ENCODE results near the gene MED27. TPM values are rescaled to one million over a fixed set of nuclear protein-coding genes. Genes with fewer than 3 reads are reported as not detected.

Gene MED27
- total and polyA plus RNA-seq, 2 donors (not counting 1 experiment from before 2014, with no cell fraction given) = 13.4 to 44.7 TPM

DNA sequence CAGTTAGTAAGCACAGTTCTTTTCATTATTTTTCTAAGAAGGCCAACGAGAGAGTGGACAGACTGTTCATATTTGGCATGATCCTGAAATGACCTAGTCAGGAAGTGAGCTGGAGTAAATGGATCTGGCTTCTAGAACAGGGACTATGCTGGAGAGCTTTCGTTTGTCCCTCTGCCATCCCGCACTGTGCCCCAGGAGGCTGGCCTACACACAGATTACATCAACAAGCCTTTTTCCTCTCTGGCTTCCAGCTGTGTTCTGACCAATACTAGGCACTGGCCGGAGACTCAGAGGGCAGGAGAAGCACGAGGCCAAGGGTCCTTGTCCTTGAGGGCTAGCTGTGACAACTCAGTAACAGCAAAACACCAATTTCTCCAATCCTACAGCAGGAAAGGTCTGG, 127.8 kb downstream of the MED27 start:
- H4K20me1 ChIP-seq (ENCODE audit: control insufficient read depth, extremely low read depth, insufficient read depth, low read length) = no peaks in the 10 kb centered on the region
- H3K4me1 ChIP-seq (ENCODE audit: control insufficient read depth, extremely low read depth, insufficient read depth, low read length) = peaks cover 5% of the 10 kb centered on the region
- TF ChIP-seq, protein P1, sequence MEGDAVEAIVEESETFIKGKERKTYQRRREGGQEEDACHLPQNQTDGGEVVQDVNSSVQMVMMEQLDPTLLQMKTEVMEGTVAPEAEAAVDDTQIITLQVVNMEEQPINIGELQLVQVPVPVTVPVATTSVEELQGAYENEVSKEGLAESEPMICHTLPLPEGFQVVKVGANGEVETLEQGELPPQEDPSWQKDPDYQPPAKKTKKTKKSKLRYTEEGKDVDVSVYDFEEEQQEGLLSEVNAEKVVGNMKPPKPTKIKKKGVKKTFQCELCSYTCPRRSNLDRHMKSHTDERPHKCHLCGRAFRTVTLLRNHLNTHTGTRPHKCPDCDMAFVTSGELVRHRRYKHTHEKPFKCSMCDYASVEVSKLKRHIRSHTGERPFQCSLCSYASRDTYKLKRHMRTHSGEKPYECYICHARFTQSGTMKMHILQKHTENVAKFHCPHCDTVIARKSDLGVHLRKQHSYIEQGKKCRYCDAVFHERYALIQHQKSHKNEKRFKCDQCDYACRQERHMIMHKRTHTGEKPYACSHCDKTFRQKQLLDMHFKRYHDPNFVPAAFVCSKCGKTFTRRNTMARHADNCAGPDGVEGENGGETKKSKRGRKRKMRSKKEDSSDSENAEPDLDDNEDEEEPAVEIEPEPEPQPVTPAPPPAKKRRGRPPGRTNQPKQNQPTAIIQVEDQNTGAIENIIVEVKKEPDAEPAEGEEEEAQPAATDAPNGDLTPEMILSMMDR (conservative IDR thresholded peaks at IDR 0.05 in 1 of 2, IDR thresholded peaks at IDR 0.05 in 1 of 2; ENCODE audit: low read depth in 1 of 2, low read length in 2 of 2) = no peak
- TF ChIP-seq EZH2 (IDR thresholded peaks at IDR 0.05; ENCODE audit: low read length, missing control alignments) = no peak
- H3K4me3 ChIP-seq (replicated peaks in 1 of 4; ENCODE audit: control extremely low read depth in 1 of 4, insufficient read depth in 1 of 4, low read depth in 3 of 4, low read length in 4 of 4) = no peak overlapping the region
- no peak overlapping the region for H3K9ac ChIP-seq (ENCODE audit: insufficient read depth, low read length)
- H3K36me3 ChIP-seq (ENCODE audit: control insufficient read depth, insufficient read depth, low read length) = no peaks in the 10 kb centered on the region
- no peak overlapping the region for H3K4me2 ChIP-seq (ENCODE audit: extremely low read depth, insufficient read depth, low read length)
- H2AFZ ChIP-seq (ENCODE audit: low read length) = no peak overlapping the region
- no peaks in the 10 kb centered on the region for H3K27me3 ChIP-seq (ENCODE audit: control insufficient read depth, insufficient read depth, low read length)
- no peak overlapping the region for H3K27ac ChIP-seq (ENCODE audit: insufficient read depth, low read length)
- no peaks in the 10 kb centered on the region for H3K9me3 ChIP-seq (ENCODE audit: control insufficient read depth, insufficient read depth, low read depth, low read length)
- H3K79me2 ChIP-seq (ENCODE audit: control insufficient read depth, insufficient read depth, low read length) = no peaks in the 10 kb centered on the region
- DNase-seq (ENCODE audit: low read depth in 2 of 2) = peak; percentile 31 to 64

GRCh38 chr9:131951155-131951554, 128.5 kb downstream of the MED27 start:
- H3K9me3 ChIP-seq (ENCODE audit: control insufficient read depth, insufficient read depth, low read depth, low read length) = no peaks in the 10 kb centered on the region
- no peaks in the 10 kb centered on the region for H3K79me2 ChIP-seq (ENCODE audit: control insufficient read depth, insufficient read depth, low read length)
- no peaks in the 10 kb centered on the region for H4K20me1 ChIP-seq (ENCODE audit: control insufficient read depth, extremely low read depth, insufficient read depth, low read length)
- H3K27ac ChIP-seq (ENCODE audit: insufficient read depth, low read length) = no peak overlapping the region
- H3K9ac ChIP-seq (ENCODE audit: insufficient read depth, low read length) = no peak overlapping the region
- DNase-seq (ENCODE audit: low read depth in 2 of 2) = no peak
- H3K4me1 ChIP-seq (ENCODE audit: control insufficient read depth, extremely low read depth, insufficient read depth, low read length) = peaks cover 5% of the 10 kb centered on the region
- no peak overlapping the region for H2AFZ ChIP-seq (ENCODE audit: low read length)
- H3K4me2 ChIP-seq (ENCODE audit: extremely low read depth, insufficient read depth, low read length) = no peak overlapping the region
- H3K27me3 ChIP-seq (ENCODE audit: control insufficient read depth, insufficient read depth, low read length) = no peaks in the 10 kb centered on the region
- no peaks in the 10 kb centered on the region for H3K36me3 ChIP-seq (ENCODE audit: control insufficient read depth, insufficient read depth, low read length)
- no peak overlapping the region for H3K4me3 ChIP-seq (replicated peaks in 1 of 4; ENCODE audit: control extremely low read depth in 1 of 4, insufficient read depth in 1 of 4, low read depth in 3 of 4, low read length in 4 of 4)
- no peak for TF ChIP-seq EZH2 (IDR thresholded peaks at IDR 0.05; ENCODE audit: low read length, missing control alignments)
- TF ChIP-seq, protein P1 (conservative IDR thresholded peaks at IDR 0.05 in 1 of 2, IDR thresholded peaks at IDR 0.05 in 1 of 2; ENCODE audit: low read depth in 1 of 2, low read length in 2 of 2) = no peak

GRCh38 chr9:131950487-131950886, 129.2 kb downstream of the MED27 start:
- Histone ChIP-seq H3K4me2 (ENCODE audit: extremely low read depth, insufficient read depth, low read length) (no peak overlapping the region), H3K27ac (ENCODE audit: insufficient read depth, low read length) (no peak overlapping the region), H4K20me1 (ENCODE audit: control insufficient read depth, extremely low read depth, insufficient read depth, low read length) (no peaks in the 10 kb centered on the region), H3K9ac (ENCODE audit: insufficient read depth, low read length) (no peak overlapping the region), H3K27me3 (ENCODE audit: control insufficient read depth, insufficient read depth, low read length) (no peaks in the 10 kb centered on the region), H3K4me1 (ENCODE audit: control insufficient read depth, extremely low read depth, insufficient read depth, low read length) (peaks cover 5% of the 10 kb centered on the region), H3K4me3 (replicated peaks in 1 of 4; ENCODE audit: control extremely low read depth in 1 of 4, insufficient read depth in 1 of 4, low read depth in 3 of 4, low read length in 4 of 4) (no peak overlapping the region), H3K9me3 (ENCODE audit: control insufficient read depth, insufficient read depth, low read depth, low read length) (no peaks in the 10 kb centered on the region), H3K36me3 (ENCODE audit: control insufficient read depth, insufficient read depth, low read length) (no peaks in the 10 kb centered on the region), H3K79me2 (ENCODE audit: control insufficient read depth, insufficient read depth, low read length) (no peaks in the 10 kb centered on the region), H2AFZ (ENCODE audit: low read length) (no peak overlapping the region)
- TF ChIP-seq, protein P1 (conservative IDR thresholded peaks at IDR 0.05 in 1 of 2, IDR thresholded peaks at IDR 0.05 in 1 of 2; ENCODE audit: low read depth in 1 of 2, low read length in 2 of 2) = no peak
- no peak for TF ChIP-seq EZH2 (IDR thresholded peaks at IDR 0.05; ENCODE audit: low read length, missing control alignments)
- DNase-seq (ENCODE audit: low read depth in 2 of 2) = no peak
